Middle frontal gyrus (tissue), 1 donor: ENCODE measurements around the gene KCNK4.

Source experiments
- DNase-seq: peaks from one replicate; pipeline ENCODE4 v3.0.0-alpha.2; 2015; ENCODE audit warnings: low spot score; ENCODE audit errors: extremely low spot score

Gene KCNK4

GRCh38 chr11:64343767-64344559 lies 52.9 kb downstream of the KCNK4 start:
- no peak for DNase-seq

GRCh38 chr11:64344787-64345186 lies 53.7 kb downstream of the KCNK4 start:
- no peak for DNase-seq

- DNase-seq: no peak
Observed at GRCh38 chr11:64347193-64347867, 56.2 kb downstream of the KCNK4 start.

- DNase-seq: no peak
Observed at GRCh38 chr11:64348383-64349024, 57.4 kb downstream of the KCNK4 start.

- no peak for DNase-seq
Observed at GRCh38 chr11:64349025-64349387, 57.9 kb downstream of the KCNK4 start.

- DNase-seq: no peak
Observed at GRCh38 chr11:64349404-64349803, 58.3 kb downstream of the KCNK4 start.
